ENCODE results near the gene IDNK.

DNA sequence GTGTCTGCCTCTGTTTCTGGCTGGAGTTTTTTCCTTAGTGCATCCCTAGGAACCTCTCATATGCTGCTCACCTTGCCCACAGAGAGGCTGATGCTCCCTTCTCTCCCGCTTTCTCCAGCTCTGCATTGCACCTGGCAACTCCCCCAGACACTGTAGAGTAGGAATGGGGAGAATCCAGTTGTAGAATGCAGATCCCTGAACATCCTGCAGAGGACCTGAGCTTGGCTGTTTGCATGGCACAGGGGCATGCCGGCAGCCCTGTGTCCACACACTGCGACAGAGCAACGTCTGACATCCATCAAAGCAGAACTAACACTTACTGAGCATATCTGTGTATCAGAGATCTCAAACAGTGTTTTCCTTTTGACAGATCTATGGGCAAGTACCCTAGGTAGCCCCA is 19.9 kb downstream of the IDNK start:
- TF ChIP-seq PPARA (CRISPR knock-in tag; IDR thresholded peaks at IDR 0.05; ENCODE audit: borderline replicate concordance): no peak
- TF ChIP-seq CSDC2 (CRISPR knock-in tag; IDR thresholded peaks at IDR 0.05): no peak
- TF ChIP-seq GLIS3 (CRISPR knock-in tag; IDR thresholded peaks at IDR 0.05): no peak
